ENCODE measurements around the gene ST3GAL4.
"Not testable (repeated sequence)": the region's sequence is repeated elsewhere in the genome, so short reads cannot be mapped to it uniquely, and the experiment has no call there.

The ST3GAL4 gene

GRCh38 chr11:126391286-126391954 lies 35.9 kb downstream of the ST3GAL4 start:
- no peak for DNase-seq

DNA sequence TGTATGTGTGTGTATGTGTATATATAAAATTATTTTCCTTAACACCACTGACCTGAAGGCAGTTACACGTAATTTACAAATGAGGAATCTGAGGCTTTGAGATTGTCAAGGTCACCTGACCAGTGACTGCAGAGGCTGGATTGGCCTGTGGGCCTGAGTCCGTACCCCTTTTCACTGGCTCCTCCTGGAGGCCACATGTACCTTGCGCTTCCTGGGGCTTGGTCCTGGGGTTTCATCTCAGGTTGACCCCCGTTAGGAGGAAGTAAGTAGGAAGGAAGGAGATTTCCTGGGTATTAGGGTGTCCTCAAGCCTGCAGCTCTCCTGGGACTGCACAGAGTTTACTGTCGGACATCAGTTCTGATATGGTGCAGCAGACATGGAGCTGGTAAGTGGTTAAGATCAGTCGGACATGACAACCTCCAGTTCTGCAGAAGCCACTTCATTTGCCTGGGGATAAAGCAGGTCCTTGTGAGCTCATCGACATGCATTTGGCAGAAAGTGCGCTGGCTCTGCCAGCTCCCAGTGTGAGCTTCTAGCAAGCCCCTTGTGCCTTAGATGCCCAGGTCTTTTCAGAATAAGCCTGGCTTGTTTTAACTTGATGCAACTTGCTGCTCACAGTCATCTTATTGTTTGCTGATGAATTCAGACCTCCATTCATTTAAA lies 36.6 kb downstream of the ST3GAL4 start:
- DNase-seq, result no peak

GRCh38 chr11:126392633-126393013 lies 37.1 kb downstream of the ST3GAL4 start:
- DNase-seq, result no peak

GRCh38 chr11:126393143-126393542 lies 37.7 kb downstream of the ST3GAL4 start:
- no peak for DNase-seq

DNA sequence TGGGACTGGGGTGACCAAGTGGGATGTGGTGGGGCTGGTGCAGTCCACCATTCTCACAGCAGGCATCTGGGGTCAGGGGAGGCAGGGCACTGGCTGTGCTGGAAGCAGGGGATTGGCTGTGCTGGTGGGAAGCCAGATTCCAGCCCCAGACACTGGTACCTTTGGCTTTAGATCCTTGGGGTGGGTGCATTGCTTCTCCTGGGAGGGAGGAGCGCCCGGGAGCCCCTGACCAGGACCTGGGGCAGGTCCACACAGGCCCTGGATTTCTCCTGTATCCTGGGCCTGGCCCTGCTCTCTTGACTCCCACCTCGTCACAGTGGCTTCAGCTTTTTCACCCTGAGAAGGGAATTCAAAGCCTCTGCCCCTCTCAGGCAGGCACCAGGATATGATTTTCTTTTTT lies 38.5 kb downstream of the ST3GAL4 start:
- no peak for DNase-seq

DNA sequence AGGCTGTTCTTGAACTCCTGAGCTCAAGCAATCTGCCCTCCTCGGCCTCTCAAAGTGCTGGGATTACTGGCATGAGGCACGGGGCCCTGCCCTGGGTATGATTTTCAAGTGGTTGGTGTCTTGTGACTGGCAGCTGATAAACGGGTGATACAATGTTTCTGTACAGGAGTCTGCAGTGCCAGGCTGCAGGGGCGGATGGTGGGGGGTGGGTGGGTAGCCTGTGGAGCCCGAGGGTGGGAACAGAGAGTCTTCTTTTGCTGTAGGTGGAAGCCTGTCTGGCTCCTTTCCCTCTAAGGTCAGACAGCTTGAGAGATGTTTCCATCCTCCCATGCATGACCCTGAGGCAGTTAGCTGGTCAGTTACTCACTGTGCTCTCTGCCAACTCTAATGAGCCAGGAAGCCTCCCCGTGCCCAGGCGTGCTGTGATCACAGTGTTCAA lies 39.2 kb downstream of the ST3GAL4 start:
- DNase-seq, result not testable (repeated sequence)

GRCh38 chr11:126395784-126396183 lies 40.3 kb downstream of the ST3GAL4 start:
- not testable (repeated sequence) for DNase-seq

DNA sequence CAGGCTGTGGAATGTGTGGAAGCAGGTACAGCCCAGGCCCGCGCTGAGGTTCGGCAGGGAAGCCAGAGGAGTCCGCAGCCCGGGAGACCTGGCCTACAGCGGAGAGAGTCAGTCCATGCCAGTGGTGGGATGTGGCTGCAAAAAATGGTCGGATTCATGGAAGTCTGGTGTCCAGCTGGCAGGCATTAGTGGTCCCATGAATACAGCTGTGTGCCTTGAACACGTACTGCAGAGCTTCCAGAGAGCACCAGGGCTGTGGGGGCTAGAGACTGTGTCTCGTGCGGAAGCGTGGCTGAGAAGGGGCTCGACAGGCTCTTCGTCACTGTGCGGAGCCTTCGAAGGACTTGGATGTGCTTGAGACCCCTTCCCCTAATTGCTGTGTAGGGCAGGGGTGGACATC lies 40.8 kb downstream of the ST3GAL4 start:
- DNase-seq, result not testable (repeated sequence)

- DNase-seq, result no peak
These were observed 41.5 kb downstream of the ST3GAL4 start for GRCh38 chr11:126396965-126397364.

DNA sequence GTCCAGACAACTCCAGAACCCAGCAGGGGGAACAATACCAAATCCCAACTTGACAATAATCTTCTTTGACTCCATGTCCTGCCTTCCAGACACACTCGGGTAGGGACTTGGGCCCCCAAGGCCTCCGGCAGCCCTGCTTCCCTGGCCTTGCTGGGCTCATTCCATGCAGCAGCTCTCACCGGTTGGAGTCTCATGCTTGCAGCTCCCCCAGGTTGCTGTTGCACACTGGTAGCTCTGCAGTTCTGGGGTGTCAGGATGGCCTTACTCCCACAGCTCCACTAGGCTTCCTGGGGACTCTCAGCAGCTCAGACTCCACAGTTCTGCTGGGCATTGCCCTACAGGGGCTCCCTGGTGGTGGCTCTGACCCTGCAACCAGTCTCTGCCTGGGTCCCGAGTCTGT lies 42.8 kb downstream of the ST3GAL4 start:
- no peak for DNase-seq

GRCh38 chr11:126398721-126399120 lies 43.2 kb downstream of the ST3GAL4 start:
- no peak for DNase-seq

DNA sequence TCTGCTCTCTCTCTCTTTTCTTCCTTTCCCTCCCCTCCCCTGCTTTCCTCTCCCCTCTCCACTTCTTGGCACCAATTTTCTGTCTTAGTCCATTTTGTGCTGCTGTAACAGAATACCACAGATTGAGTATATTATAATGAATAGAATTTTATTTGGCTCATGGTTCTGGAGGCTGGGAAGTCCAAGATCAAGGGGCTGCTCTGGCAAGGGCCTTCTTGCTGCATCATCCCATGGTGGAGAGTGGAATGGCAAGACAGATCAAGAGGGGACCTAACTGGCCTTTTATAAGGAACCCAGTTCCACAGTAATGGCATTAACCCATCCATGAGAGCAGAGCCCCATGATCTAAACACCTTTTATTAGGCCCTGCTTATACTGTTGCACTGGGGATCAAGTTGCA lies 44.5 kb downstream of the ST3GAL4 start:
- no peak for DNase-seq

- DNase-seq, result no peak
These were observed 45.0 kb downstream of the ST3GAL4 start for GRCh38 chr11:126400479-126400878.

- DNase-seq, result no peak
These were observed 47.6 kb downstream of the ST3GAL4 start for GRCh38 chr11:126403022-126403581.

- no peak for DNase-seq
These were observed 48.2 kb downstream of the ST3GAL4 start for GRCh38 chr11:126403658-126404057.

- DNase-seq, result no peak
These were observed 48.9 kb downstream of the ST3GAL4 start for GRCh38 chr11:126404367-126404766.

DNA sequence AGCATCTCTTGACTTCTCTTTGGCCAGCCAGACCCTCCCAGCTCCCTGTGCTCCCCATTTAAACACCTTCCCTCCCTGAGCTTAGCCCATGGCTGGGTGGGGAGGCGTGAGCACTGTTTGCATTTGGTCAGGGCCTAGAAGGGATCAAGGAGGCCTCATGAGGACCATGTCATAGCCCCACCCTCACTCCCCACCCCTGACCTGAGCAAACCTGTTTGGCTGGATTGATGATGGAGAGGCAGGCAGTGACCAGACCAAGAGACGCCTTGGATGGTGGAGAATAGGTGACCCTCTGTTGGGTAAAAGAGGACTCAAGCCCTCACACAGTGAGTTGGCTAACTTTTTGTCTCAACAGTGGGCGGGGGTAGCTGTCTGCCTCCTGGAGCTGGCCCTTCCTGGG lies 49.9 kb downstream of the ST3GAL4 start:
- DNase-seq, result no peak

- no peak for DNase-seq
These were observed 50.4 kb downstream of the ST3GAL4 start for GRCh38 chr11:126405906-126406305.

- no peak for DNase-seq
These were observed 50.9 kb downstream of the ST3GAL4 start for GRCh38 chr11:126406368-126406767.

DNA sequence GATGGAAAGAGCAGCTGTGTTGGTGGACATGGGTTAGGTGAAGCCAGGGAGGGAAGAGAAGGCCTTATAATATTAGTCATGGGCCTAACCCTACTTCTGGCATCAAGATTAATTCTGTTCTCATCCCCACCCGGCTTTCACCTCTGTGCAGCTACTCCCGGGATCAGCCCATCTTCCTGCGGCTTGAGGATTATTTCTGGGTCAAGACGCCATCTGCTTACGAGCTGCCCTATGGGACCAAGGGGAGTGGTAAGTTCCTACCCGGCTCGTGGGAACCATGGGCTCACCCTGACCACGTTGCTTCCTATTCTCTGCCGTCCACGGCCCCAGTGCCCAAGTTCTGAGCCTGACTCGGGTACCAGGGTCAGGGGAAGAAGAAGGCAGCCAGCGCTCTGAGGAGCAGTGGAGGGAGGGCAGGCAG lies 51.6 kb downstream of the ST3GAL4 start:
- no peak for DNase-seq

DNA sequence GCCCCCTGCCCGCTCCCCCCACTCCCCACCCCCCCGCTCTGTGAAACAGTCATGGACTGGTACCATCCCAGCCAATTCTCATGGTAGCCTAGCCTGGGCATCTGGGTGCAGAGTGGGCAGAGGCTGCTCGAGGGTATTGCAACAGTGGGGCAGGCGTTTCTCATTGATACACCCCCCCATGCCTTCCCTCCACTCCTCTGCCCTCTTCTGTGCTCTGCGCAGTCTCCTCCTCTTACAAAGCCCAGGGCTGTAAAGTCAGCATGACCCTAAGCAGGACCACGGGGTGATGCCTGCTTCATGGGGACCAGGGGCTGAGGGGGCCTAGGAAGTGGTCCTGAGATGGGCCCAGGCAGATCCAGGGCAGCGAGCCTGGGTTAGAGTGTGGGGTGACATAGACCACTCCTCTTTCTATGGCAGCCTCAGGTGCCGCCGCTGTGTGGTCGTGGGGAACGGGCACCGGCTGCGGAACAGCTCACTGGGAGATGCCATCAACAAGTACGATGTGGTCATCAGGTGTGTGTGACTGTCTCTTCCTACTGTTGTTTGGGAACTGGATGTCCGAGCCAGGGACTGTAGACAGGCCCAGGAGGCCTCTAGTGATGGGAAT lies 52.3 kb downstream of the ST3GAL4 start:
- DNase-seq, result no peak

DNA sequence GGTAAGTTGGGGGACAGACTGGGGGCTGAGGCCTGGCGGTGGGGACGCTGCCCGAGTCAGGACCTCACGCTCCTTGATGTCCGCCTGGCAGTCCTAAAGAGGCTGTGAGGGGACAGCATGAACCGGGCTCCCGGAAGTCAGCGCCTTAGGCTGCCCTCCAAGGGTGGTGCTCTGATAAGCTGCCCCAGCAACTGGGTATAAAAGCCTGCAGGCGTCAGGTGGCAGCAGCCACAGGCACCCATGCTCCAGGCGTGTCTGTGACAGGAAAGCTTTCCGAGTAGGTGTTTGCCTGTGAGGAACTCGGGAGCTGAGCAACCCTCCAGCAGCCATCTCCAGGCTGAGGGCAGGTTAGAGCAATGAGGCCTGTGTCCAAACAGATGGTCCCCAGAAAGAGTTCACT lies 53.0 kb downstream of the ST3GAL4 start:
- DNase-seq, result no peak

- DNase-seq, result no peak
These were observed 53.6 kb downstream of the ST3GAL4 start for GRCh38 chr11:126408901-126409619.

All from stimulated activated CD4-positive, alpha-beta T cell treated with anti-CD3 and anti-CD28 coated beads, Interleukin-15, amount 100 ng/mL, for 24 hours (primary cell).